SH-SY5Y (cell line): Measurements from ENCODE around the gene MAP2.

Experiments used
- GATA2 ChIP-seq: IDR thresholded peaks from 2 replicates; pipeline ENCODE4 v1.6.1; 2011; ENCODE audit warnings: mild to moderate bottlenecking, low read depth, low read length
- GATA3 ChIP-seq: IDR thresholded peaks from 2 replicates; pipeline ENCODE4 v1.6.1; 2011; ENCODE audit warnings: low read depth, mild to moderate bottlenecking, low read length, moderate library complexity

The MAP2 gene

GRCh38 chr2:209642146-209642820, 218.4 kb downstream of the MAP2 start:
- no peak for TF ChIP-seq GATA2
- no peak for TF ChIP-seq GATA3

- TF ChIP-seq GATA3 (no peak), GATA2 (no peak)
Observed at GRCh38 chr2:209644842-209645241, 221.0 kb downstream of the MAP2 start.

- no peak for TF ChIP-seq GATA3
- no peak for TF ChIP-seq GATA2
Observed at GRCh38 chr2:209648714-209649113, 224.9 kb downstream of the MAP2 start.

GRCh38 chr2:209653134-209653533, 229.3 kb downstream of the MAP2 start:
- no peak for TF ChIP-seq GATA2
- no peak for TF ChIP-seq GATA3

GRCh38 chr2:209661286-209661894, 237.5 kb downstream of the MAP2 start:
- TF ChIP-seq GATA3 (no peak), GATA2 (no peak; the same call in 1 of the 2 replicates)

GRCh38 chr2:209662021-209662420, 238.2 kb downstream of the MAP2 start:
- TF ChIP-seq GATA2 = no peak
- TF ChIP-seq GATA3 = no peak

GRCh38 chr2:209663139-209663538, 239.3 kb downstream of the MAP2 start:
- TF ChIP-seq GATA3 (peak; percentile 94), GATA2 (peak; percentile 99)

- TF ChIP-seq GATA3 (no peak), GATA2 (no peak)
Observed at GRCh38 chr2:209663656-209664055, 239.8 kb downstream of the MAP2 start.

GRCh38 chr2:209666296-209666695, 242.4 kb downstream of the MAP2 start:
- TF ChIP-seq GATA2 = no peak
- no peak for TF ChIP-seq GATA3

GRCh38 chr2:209671020-209671680, 247.3 kb downstream of the MAP2 start:
- no peak for TF ChIP-seq GATA3
- no peak for TF ChIP-seq GATA2

- no peak for TF ChIP-seq GATA2
- TF ChIP-seq GATA3 = no peak
Observed at GRCh38 chr2:209673811-209674210, 250.0 kb downstream of the MAP2 start.

- TF ChIP-seq GATA3 (no peak), GATA2 (no peak)
Observed at GRCh38 chr2:209680596-209680995, 256.7 kb downstream of the MAP2 start.

GRCh38 chr2:209681201-209681735, 257.4 kb downstream of the MAP2 start:
- TF ChIP-seq GATA3 = no peak

- TF ChIP-seq GATA3 (no peak), GATA2 (no peak)
Observed at GRCh38 chr2:209682646-209683045, 258.8 kb downstream of the MAP2 start.

- no peak for TF ChIP-seq GATA2
- no peak for TF ChIP-seq GATA3
Observed at GRCh38 chr2:209685340-209685739, 261.5 kb downstream of the MAP2 start.
